Panc1 (cell line): Measurements from ENCODE around the gene MAP1LC3A. TPM values are rescaled to one million over a fixed set of nuclear protein-coding genes. Genes with fewer than 3 reads are reported as not detected.

Experiments used
- ATAC-seq: fragments of 200-7000 bp; cut with Tn5 transposase; 2 replicates; pipeline ENCODE4 v1.9.1; 2020; ENCODE audit warnings: mild to moderate bottlenecking, moderate library complexity
- BruUV-seq: library from RNA; stranded (reverse); fragments of 400-500 nt; replicated peaks from 2 replicates; lab custom pipeline; 2021; lab: Mats Ljungman, UMichigan
- CTCF ChIA-PET: fragments of 300-600 bp; sonication (Branson Sonifier 250); formaldehyde crosslinking; loops from one replicate; lab custom pipeline; 2022; ENCODE audit warnings: antibody characterized with exemption; lab: Charles Lee
- POLR2A ChIA-PET: fragments of 300-600 bp; sonication (Branson Sonifier 250); formaldehyde crosslinking; loops from one replicate; lab custom pipeline; 2022; ENCODE audit warnings: antibody characterized with exemption; lab: Charles Lee
- DNase-seq: peaks from one replicate; pipeline ENCODE4 v3.0.0-alpha.2; 2010; ENCODE audit warnings: low read depth, low spot score
- H3K27ac ChIP-seq: 2 replicates; pipeline ENCODE4 v1.5.1; 2011; ENCODE audit warnings: mild to moderate bottlenecking, low read length, inconsistent platforms
- H3K27me3 ChIP-seq: fragments of 200-500 bp; sonication (Bioruptor generic); 2 replicates; pipeline ENCODE4 v1.6.0; 2014; ENCODE audit warnings: low read length, inconsistent platforms; ENCODE audit not compliant: control insufficient read depth, insufficient read depth
- H3K36me3 ChIP-seq: fragments of 200-500 bp; sonication (Bioruptor generic); 2 replicates; pipeline ENCODE4 v1.5.1; 2014; ENCODE audit warnings: inconsistent platforms, mild to moderate bottlenecking, low read length, moderate library complexity; ENCODE audit not compliant: control insufficient read depth, insufficient read depth
- H3K4me1 ChIP-seq: 2 replicates; pipeline ENCODE4 v1.5.1; 2011; ENCODE audit warnings: inconsistent platforms, mild to moderate bottlenecking, low read length, moderate library complexity; ENCODE audit not compliant: control insufficient read depth, insufficient read depth
- H3K4me3 ChIP-seq, 2 experiments: 2 replicates each; pipeline ENCODE4 v1.5.1; 2011 to 2012; ENCODE audit warnings: low read depth in 2 of 2, low read length in 2 of 2, mild to moderate bottlenecking in 2 of 2, inconsistent platforms in 1 of 2, moderate library complexity in 1 of 2
- H3K9me3 ChIP-seq: fragments of 200-500 bp; sonication (Bioruptor generic); 2 replicates; pipeline ENCODE4 v1.5.1; 2014; ENCODE audit warnings: low read depth, mild to moderate bottlenecking, inconsistent platforms, low read length, moderate library complexity; ENCODE audit not compliant: control insufficient read depth, insufficient read depth
- CTCF ChIP-seq: fragments of 450-650 bp; IDR thresholded peaks from 2 replicates; pipeline ENCODE4 v1.5.1; 2017; ENCODE audit warnings: mild to moderate bottlenecking
- POLR2AphosphoS5 ChIP-seq: IDR thresholded peaks from 2 replicates; pipeline ENCODE4 v1.6.1; 2012; ENCODE audit warnings: mild to moderate bottlenecking, low read depth, low read length, moderate library complexity
- REST ChIP-seq, 2 experiments: IDR thresholded peaks; 2 replicates each; pipeline ENCODE4 v1.6.1; 2011 to 2012; ENCODE audit warnings: low read depth in 2 of 2, control low read depth in 1 of 2, low read length in 1 of 2, mild to moderate bottlenecking in 1 of 2, moderate library complexity in 1 of 2; ENCODE audit not compliant: insufficient read depth in 1 of 2
- SIN3A ChIP-seq: IDR thresholded peaks from 2 replicates; pipeline ENCODE4 v1.6.1; 2012; ENCODE audit warnings: low read depth, mild to moderate bottlenecking, low read length, moderate library complexity, borderline replicate concordance; ENCODE audit not compliant: insufficient read depth
- TCF7L2 ChIP-seq: IDR thresholded peaks from 2 replicates; pipeline ENCODE4 v1.6.1; 2011; ENCODE audit warnings: mild to moderate bottlenecking, low read depth, low read length, inconsistent platforms
- in situ Hi-C: cut with HindIII; loops from 2 replicates; pipeline ENCODE4 v1.10.0; 2016; ENCODE audit warnings: low sequenced_read_pairs, low pct_unique_long_range_greater_than_20kb
- intact Hi-C: fragments of 100-400 bp; cut with micrococcal nuclease; formaldehyde crosslinking; loops from one replicate; pipeline ENCODE4 v1.10.0; 2022; ENCODE audit not compliant: unreplicated experiment
- total RNA-seq: library from RNA; stranded (reverse); gene quantifications from one replicate; pipeline ENCODE4 v1.2.1, GENCODE V29; 2021; ENCODE audit not compliant: unreplicated experiment

The MAP1LC3A gene
- total RNA-seq, 1 experiment from 2014 or later: 25.1 TPM

GRCh38 chr20:34534391-34535165 is 23.9 kb upstream of the MAP1LC3A start:
- Histone ChIP-seq H3K4me1 (no peaks in the 10 kb centered on the region), H3K36me3 (peaks cover 4% of the 10 kb centered on the region; the same call in 1 of the 2 replicates), H3K4me3 (no peak overlapping the region), H3K27ac (no peak overlapping the region), H3K9me3 (no peaks in the 10 kb centered on the region), H3K27me3 (no peaks in the 10 kb centered on the region)
- ChIA-PET POLR2A (no interaction called here), CTCF (interaction anchor here (0.5 kb wide), 1 partner anchor 150 kb away, joined by 3 read pairs; no protein-coding TSS in a partner anchor)
- TF ChIP-seq POLR2AphosphoS5: no peak
- TF ChIP-seq TCF7L2: no peak
- no peak for TF ChIP-seq CTCF
- no peak for TF ChIP-seq REST (IDR thresholded peaks at IDR 0.05; ENCODE audit: insufficient read depth in 1 of 2, low read depth in 2 of 2, low read length in 1 of 2)
- TF ChIP-seq SIN3A: no peak
- ATAC-seq (no peak), DNase-seq (no peak)
- intact Hi-C loops (no loop called here), in situ Hi-C loops (no loop called here)
- BruUV-seq: no TSS peak

GRCh38 chr20:34535301-34535840 is 23.1 kb upstream of the MAP1LC3A start:
- BruUV-seq: no TSS peak
- H3K36me3 ChIP-seq: peaks cover 4% of the 10 kb centered on the region; the same call in 1 of the 2 replicates
- intact Hi-C loops: no loop called here
- no peak for ATAC-seq
- in situ Hi-C loops: no loop called here
- no peaks in the 10 kb centered on the region for H3K27me3 ChIP-seq
- H3K27ac ChIP-seq: no peak overlapping the region
- no peak for DNase-seq
- TF ChIP-seq SIN3A (no peak), POLR2AphosphoS5 (no peak), REST (IDR thresholded peaks at IDR 0.05; ENCODE audit: insufficient read depth in 1 of 2, low read depth in 2 of 2, low read length in 1 of 2) (no peak)
- no peaks in the 10 kb centered on the region for H3K4me1 ChIP-seq
- no peaks in the 10 kb centered on the region for H3K9me3 ChIP-seq
- ChIA-PET POLR2A (no interaction called here), CTCF (interaction anchor here (0.5 kb wide), 1 partner anchor 151 kb away, joined by 3 read pairs; no protein-coding TSS in a partner anchor)
- H3K4me3 ChIP-seq: no peak overlapping the region
